ENCODE measurements around the gene MORN5. TPM values are rescaled to one million over a fixed set of nuclear protein-coding genes. Genes with fewer than 3 reads are reported as not detected.
A peak's percentile ranks its signal among the peaks of the same experiment; 100 is the strongest.

MORN5 gene
- total RNA-seq = not detected in 3 replicates
- long read RNA-seq = 0 reads

DNA sequence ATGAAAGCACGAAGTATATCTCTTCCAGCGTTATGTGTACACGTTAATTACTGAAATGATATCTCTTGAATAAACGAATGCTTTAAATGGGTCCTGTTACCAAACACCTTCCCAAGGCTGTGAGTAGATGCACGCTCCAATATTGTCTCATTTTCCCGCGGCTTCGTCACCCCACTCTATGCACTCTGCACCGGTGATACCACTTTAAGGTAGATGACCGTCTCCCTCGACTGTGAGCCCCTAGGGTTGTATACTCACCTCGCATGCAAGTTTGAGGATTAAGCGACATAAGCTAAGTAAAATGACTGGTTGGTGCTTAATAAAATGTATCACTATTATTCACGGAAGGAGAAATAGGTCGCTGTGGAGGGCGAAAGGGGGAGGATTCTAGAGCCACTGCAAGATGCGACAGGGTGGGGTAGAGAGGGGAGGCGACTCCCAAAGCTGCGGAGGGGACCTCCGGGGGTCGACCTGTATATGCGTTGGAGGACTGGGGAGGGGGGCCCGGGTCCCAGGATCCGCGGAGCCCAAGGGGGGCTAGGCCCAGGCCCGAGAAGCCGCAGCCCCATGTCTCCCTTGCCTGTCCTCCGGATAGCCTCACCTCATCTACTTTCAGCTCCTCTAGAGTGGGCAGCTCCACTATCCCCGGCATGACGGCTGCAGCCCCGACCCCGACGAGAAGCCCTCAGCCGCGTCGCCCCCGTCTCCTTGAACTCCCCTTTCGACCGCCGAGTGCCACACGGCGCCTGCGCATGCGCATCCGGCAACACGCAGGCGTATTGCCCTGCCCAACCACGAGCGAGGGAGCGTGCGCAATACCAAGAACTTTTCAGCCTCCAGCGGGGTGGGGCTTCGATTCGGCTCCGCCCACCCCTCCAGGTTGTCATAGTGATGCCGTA is at the start of gene MORN5, which contains the start of gene NDUFA8:
Gene MORN5 (plus strand): TSS at position 883 of the 899 bp plus-strand sequence. CDS start 65 bp downstream, outside the sequence.
Gene NDUFA8 (minus strand): TSS at position 754 of the 899 bp plus-strand sequence. CDS start 102 bp downstream, at position 652.
- TF ChIP-seq, protein P1, sequence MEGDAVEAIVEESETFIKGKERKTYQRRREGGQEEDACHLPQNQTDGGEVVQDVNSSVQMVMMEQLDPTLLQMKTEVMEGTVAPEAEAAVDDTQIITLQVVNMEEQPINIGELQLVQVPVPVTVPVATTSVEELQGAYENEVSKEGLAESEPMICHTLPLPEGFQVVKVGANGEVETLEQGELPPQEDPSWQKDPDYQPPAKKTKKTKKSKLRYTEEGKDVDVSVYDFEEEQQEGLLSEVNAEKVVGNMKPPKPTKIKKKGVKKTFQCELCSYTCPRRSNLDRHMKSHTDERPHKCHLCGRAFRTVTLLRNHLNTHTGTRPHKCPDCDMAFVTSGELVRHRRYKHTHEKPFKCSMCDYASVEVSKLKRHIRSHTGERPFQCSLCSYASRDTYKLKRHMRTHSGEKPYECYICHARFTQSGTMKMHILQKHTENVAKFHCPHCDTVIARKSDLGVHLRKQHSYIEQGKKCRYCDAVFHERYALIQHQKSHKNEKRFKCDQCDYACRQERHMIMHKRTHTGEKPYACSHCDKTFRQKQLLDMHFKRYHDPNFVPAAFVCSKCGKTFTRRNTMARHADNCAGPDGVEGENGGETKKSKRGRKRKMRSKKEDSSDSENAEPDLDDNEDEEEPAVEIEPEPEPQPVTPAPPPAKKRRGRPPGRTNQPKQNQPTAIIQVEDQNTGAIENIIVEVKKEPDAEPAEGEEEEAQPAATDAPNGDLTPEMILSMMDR (IDR thresholded peaks at IDR 0.05) = peak; percentile 23
- H3K27me3 Mint-ChIP-seq (ENCODE audit: low read depth) = peaks cover 14% of the 10 kb centered on the region
- no peaks in the 10 kb centered on the region for H3K36me3 Mint-ChIP-seq (ENCODE audit: low read depth)
- peak; percentile 99 for DNase-seq (ENCODE audit: low spot score)
- H3K9me3 Mint-ChIP-seq (ENCODE audit: low read depth) = peaks cover 7% of the 10 kb centered on the region
- H3K4me1 Mint-ChIP-seq (ENCODE audit: low read depth) = peaks cover 22% of the 10 kb centered on the region
- peak within 1 kb of the TSS; percentile 95 for H3K27ac Mint-ChIP-seq (ENCODE audit: unreplicated experiment)
- peak within 1 kb of the TSS; percentile 94 for H3K4me3 Mint-ChIP-seq (ENCODE audit: unreplicated experiment)

DNA sequence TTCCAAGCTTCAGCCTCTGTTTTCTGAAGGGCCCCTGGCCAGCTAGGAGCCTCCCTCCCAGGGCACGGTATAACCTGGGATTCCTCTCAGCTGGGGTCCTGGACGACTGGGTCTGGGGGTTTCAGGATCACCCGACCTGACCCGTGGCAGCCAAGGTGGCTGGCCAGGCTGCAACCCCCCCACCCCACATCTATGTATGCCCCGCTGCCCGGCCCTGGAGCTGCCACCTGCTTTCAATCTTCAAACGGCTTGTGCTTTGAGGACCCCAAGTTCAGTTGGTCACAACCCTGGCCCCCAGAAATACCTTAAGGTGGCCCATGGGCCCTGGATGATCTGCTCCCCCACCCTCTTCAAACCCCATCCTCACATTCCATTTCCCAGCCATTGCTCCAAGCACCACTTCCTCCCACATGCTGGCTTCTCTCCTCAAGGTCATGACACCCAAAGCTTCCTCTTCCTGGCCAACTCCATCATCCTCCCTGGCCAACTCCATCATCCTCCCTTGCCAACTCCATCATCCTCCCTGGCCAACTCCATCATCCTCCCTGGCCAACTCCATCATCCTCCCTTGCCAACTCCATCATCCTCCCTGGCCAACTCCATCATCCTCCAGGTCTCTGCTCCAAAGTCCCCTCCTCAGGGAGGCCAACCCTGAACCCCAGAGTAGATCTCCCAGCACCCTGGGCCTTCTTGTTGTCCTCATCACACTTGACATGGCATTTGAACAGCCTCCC is 49.4 kb upstream of the MORN5 start:
- no peaks in the 10 kb centered on the region for H3K36me3 Mint-ChIP-seq (ENCODE audit: low read depth)
- TF ChIP-seq, protein P1 (IDR thresholded peaks at IDR 0.05) = no peak
- no peak overlapping the region for H3K27ac Mint-ChIP-seq (ENCODE audit: unreplicated experiment)
- no peak overlapping the region for H3K4me3 Mint-ChIP-seq (ENCODE audit: unreplicated experiment)
- no peak for DNase-seq (ENCODE audit: low spot score)
- H3K9me3 Mint-ChIP-seq (ENCODE audit: low read depth) = no peaks in the 10 kb centered on the region
- H3K4me1 Mint-ChIP-seq (ENCODE audit: low read depth) = peaks cover 16% of the 10 kb centered on the region
- peaks cover 20% of the 10 kb centered on the region for H3K27me3 Mint-ChIP-seq (ENCODE audit: low read depth)

DNA sequence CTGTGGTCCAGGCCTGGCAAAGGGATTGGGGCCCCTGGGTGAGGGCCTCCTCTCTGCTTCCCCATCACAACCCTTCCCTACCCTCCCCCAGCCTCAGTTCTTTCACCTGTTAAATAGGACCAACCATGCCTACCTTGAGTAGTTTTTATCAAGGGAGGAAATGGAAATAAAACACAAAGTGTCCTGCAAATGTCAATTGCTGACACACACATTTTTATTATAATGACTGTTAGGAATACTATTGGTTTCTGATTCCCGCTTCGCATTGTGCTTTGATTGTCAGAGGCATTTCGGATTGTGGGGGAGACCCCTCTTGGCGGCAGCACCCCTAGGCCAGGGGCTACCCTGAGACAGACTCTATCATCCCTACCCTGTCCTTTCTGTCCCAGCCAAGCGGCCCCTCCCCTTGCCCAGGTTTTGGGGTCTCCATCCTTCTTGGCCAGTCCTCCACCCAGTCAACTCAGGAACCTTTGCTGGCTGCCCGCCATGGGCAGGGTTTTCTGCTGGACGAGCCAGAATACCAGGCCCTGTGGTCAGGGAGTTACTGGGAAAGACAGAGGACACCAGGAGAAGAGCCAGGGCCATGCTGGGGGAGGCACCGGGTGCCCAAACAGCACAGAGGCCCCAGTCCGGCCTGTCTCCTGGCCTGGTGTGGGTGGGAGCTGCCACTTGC is 48.2 kb upstream of the MORN5 start:
- DNase-seq (ENCODE audit: low spot score) = no peak
- no peak overlapping the region for H3K4me3 Mint-ChIP-seq (ENCODE audit: unreplicated experiment)
- no peak overlapping the region for H3K27ac Mint-ChIP-seq (ENCODE audit: unreplicated experiment)
- TF ChIP-seq, protein P1 (IDR thresholded peaks at IDR 0.05) = no peak
- H3K27me3 Mint-ChIP-seq (ENCODE audit: low read depth) = peaks cover 32% of the 10 kb centered on the region
- no peaks in the 10 kb centered on the region for H3K9me3 Mint-ChIP-seq (ENCODE audit: low read depth)
- peaks cover 13% of the 10 kb centered on the region for H3K4me1 Mint-ChIP-seq (ENCODE audit: low read depth)
- no peaks in the 10 kb centered on the region for H3K36me3 Mint-ChIP-seq (ENCODE audit: low read depth)

DNA sequence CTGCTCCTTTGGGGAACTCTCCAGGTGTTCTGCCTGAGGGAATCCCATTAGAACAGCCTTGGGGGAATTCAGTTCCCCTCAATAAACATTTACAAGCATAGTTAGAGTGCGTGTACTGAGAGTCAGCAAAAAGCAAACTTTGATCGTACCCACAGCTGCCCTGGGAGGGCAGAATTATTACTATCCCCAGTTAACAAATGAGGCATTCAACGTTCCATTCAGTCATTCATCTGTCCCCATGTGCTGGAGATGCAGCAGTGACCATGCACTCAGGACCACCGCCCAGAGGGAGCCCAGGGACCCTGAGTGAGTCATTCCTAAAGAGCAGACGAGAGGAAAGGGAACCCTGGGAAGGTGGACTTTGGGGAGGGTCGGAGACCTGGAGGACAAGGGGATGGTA is 47.5 kb upstream of the MORN5 start:
- Mint-ChIP-seq H3K27ac (ENCODE audit: unreplicated experiment) (no peak overlapping the region), H3K4me1 (ENCODE audit: low read depth) (peaks cover 6% of the 10 kb centered on the region), H3K9me3 (ENCODE audit: low read depth) (no peaks in the 10 kb centered on the region), H3K4me3 (ENCODE audit: unreplicated experiment) (no peak overlapping the region), H3K36me3 (ENCODE audit: low read depth) (no peaks in the 10 kb centered on the region), H3K27me3 (ENCODE audit: low read depth) (peaks cover 32% of the 10 kb centered on the region)
- DNase-seq (ENCODE audit: low spot score) = no peak
- TF ChIP-seq, protein P1 (IDR thresholded peaks at IDR 0.05) = no peak

DNA sequence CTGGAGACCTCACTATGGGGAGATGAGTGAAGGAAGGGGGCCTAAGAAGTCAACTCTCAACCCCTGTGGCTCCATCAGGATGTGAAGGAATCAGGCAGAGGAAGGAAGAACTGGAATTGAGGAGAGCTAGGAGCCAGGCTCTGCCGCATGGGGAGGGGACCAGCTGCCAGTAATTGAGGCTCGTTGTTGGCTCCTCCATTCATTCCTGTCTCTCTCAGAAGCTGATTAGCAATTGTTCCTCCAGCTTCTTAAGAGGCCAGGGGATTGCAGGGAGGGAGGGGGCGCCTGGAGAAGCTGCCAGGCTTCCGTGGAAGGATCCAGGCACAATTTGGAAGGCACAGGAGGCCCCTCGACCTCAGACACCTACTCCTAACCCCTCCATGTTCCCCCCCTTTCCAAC is 46.1 kb upstream of the MORN5 start:
- no peaks in the 10 kb centered on the region for H3K36me3 Mint-ChIP-seq (ENCODE audit: low read depth)
- peaks cover 32% of the 10 kb centered on the region for H3K27me3 Mint-ChIP-seq (ENCODE audit: low read depth)
- no peak overlapping the region for H3K27ac Mint-ChIP-seq (ENCODE audit: unreplicated experiment)
- H3K9me3 Mint-ChIP-seq (ENCODE audit: low read depth) = no peaks in the 10 kb centered on the region
- H3K4me3 Mint-ChIP-seq (ENCODE audit: unreplicated experiment) = no peak overlapping the region
- no peak for DNase-seq (ENCODE audit: low spot score)
- no peaks in the 10 kb centered on the region for H3K4me1 Mint-ChIP-seq (ENCODE audit: low read depth)
- TF ChIP-seq, protein P1 (IDR thresholded peaks at IDR 0.05) = no peak

Measured in chondrocyte (in vitro differentiated cells).